ENCODE measurements around the gene IMMP2L.

- TF ChIP-seq FOXM1 (IDR thresholded peaks at IDR 0.05; ENCODE audit: borderline replicate concordance) (no peak), SUZ12 (IDR thresholded peaks at IDR 0.05) (no peak), FOXA1 (IDR thresholded peaks at IDR 0.05) (no peak), SP1 (IDR thresholded peaks at IDR 0.05) (no peak), BHLHE40 (IDR thresholded peaks at IDR 0.05; ENCODE audit: borderline replicate concordance) (no peak)
These were observed 210.0 kb downstream of the IMMP2L start for GRCh38 chr7:111352319-111352718.
